HG03439 (cell line): ENCODE measurements around the gene VCY1B.
"Not testable (repeated sequence)": the region's sequence is repeated elsewhere in the genome, so short reads cannot be mapped to it uniquely, and the experiment has no call there.

ENCODE experiments used
- ATAC-seq: cut with Tn5 transposase; IDR thresholded peaks from one replicate; pipeline ENCODE4 v1.9.1; 2021; ENCODE audit warnings: mild to moderate bottlenecking, moderate library complexity; ENCODE audit not compliant: unreplicated experiment

VCY1B gene

DNA sequence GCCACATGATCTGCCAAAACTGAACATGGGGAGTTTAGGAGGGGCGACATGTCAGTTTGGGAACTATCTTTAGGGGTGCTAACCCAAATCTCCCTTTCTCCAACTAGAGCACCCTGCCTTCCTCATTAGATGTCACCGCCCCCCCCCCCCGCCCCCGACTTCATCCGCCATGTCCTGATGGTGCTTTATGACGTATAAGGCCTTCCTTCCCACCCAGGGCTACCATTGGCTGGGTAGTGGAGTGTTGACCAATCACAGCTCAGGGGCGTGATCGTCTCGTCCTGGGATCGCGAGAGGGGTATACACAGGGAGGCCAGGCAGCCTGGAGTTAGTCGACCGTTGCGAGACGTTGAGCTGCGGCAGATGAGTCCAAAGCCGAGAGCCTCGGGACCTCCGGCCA, at the start of gene VCY1B:
VCY1B (plus strand) TSS at position 301 of the 400 bp plus-strand sequence; CDS start at position 364, 63 bp downstream.
- not testable (repeated sequence) for ATAC-seq

DNA sequence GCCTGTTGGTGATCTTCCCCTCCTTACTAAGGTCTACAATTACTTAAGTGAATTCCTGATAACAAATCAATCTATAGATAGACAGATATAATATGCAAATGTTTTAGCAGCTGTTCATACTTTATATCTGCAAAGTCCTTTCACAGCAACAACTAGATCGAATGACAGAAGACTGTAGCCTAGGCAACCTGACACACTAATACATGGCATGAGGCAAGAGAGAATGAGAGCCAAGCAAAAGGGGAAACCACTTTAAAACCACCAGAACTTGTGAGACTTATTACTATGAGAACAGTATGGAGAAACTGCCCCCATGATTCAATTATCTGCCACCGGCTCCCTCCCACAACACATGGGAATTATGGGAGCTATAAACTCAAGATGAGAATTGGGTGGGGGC, 44.1 kb upstream of the VCY1B start:
- ATAC-seq: not testable (repeated sequence)

DNA sequence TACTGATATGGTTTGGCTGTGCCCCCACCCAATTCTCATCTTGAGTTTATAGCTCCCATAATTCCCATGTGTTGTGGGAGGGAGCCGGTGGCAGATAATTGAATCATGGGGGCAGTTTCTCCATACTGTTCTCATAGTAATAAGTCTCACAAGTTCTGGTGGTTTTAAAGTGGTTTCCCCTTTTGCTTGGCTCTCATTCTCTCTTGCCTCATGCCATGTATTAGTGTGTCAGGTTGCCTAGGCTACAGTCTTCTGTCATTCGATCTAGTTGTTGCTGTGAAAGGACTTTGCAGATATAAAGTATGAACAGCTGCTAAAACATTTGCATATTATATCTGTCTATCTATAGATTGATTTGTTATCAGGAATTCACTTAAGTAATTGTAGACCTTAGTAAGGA, 25.6 kb upstream of the VCY1B start:
- ATAC-seq: not testable (repeated sequence)

DNA sequence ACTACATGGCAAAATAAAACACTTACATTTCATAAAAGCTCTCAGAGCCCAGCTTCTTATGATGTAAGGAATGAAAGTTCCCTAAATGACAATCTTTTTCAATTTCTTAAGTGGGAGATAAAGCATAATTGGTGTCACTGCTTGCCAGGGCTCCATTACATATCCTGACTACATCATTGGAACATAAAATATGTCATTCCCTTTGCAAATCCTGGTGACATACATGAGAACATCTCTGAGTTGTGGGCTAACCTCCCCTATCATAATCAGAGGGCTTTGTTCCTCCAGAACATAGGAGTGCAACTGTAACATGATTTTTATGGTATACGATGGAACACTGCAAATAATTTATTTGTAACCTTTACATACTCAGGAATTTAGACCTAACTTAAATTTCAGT, 29.9 kb downstream of the VCY1B start:
- ATAC-seq: no peak
